HG03469 (cell line): ENCODE measurements around the gene CADM1.

Experiments used
- ATAC-seq: cut with Tn5 transposase; IDR thresholded peaks from one replicate; pipeline ENCODE4 v1.9.1; 2021; ENCODE audit warnings: mild to moderate bottlenecking, moderate library complexity, moderate number of reproducible peaks; ENCODE audit not compliant: unreplicated experiment

The CADM1 gene

GRCh38 chr11:115409116-115409670, 95.0 kb downstream of the CADM1 start:
- no peak for ATAC-seq

GRCh38 chr11:115408036-115408921, 95.9 kb downstream of the CADM1 start:
- no peak for ATAC-seq

GRCh38 chr11:115407496-115407895, 96.7 kb downstream of the CADM1 start:
- ATAC-seq: no peak

GRCh38 chr11:115406404-115406803, 97.8 kb downstream of the CADM1 start:
- ATAC-seq: no peak

- ATAC-seq: no peak
Observed at GRCh38 chr11:115398333-115399080, 105.7 kb downstream of the CADM1 start.

- no peak for ATAC-seq
Observed at GRCh38 chr11:115396533-115396932, 107.7 kb downstream of the CADM1 start.

DNA sequence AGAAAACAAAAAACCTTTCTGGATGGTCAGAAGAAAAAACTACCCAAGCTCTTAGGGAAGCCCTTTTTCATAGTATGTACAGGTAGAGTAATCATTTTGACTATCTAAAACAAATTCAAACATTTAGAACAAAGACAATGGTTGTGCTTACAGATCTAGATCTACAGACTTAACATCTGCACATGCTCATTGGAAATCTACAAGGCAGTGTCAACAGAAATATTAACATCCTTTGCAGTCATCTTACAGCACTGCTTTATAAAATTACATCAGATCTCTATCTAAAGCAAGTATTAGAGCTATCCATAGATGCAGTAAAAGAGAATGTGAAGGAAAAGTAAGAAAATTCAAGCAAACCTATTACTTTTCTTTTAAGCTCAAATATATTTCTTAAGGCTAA, 110.3 kb downstream of the CADM1 start:
- no peak for ATAC-seq

- ATAC-seq: no peak
Observed at GRCh38 chr11:115391598-115391997, 112.6 kb downstream of the CADM1 start.

GRCh38 chr11:115391160-115391559, 113.1 kb downstream of the CADM1 start:
- no peak for ATAC-seq

DNA sequence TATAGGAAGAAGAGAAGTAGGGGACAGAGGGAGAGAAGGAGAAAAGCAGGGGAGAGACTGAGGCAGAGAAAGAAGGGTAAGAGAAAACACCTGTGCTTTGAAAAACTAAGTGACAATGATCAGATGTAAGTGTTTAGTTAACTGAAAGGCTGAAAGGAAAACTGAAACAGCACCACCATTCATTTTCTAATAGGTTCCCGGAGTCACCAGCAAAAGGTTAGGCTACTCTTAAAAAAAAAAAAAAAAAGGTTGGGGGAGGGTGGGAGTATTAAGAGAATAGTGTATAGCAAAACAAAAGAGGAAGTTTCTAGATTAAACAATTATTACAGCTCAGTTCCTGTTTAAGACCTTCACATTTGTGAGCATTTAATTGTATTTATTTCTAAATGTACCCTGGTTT, 113.8 kb downstream of the CADM1 start:
- no peak for ATAC-seq

GRCh38 chr11:115389790-115390189, 114.4 kb downstream of the CADM1 start:
- ATAC-seq: no peak

GRCh38 chr11:115385226-115385625, 119.0 kb downstream of the CADM1 start:
- ATAC-seq: no peak

GRCh38 chr11:115384236-115384635, 120.0 kb downstream of the CADM1 start:
- no peak for ATAC-seq

DNA sequence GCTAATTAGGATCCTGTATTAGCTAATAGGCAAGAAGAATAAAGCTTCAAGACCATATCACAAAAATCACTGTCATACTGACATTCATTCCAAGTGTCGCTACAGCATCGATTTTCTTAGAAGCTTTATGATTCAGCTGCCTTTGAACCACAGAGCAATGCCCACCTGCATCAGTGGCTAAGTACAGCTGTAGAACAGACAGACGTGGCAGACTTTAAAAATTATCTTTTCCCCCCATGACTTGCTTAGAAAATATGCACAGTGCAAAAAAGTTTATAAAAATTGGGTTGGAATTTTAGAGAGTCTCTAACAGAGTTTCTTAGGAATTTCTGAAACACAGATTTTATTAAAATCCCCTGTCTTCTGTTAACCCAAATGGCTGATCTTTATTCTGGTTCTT, 120.8 kb downstream of the CADM1 start:
- no peak for ATAC-seq

DNA sequence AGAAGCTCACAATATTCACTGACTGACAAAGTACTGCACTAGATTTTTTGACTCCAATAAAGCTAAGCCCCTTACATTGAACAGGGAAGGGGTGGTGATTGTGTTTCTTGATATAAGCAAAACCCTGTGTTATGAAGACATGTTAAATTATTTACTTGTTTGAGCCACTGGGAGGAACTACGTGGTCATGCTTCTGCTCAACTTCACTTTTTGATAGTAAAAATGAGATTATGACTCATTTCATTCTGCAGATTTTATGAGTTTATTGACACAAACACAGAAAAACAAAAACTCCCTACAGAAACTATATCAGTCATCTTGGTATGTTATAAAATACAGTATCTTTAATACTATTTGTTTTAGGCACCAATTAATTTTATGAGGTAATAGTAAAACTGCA, 124.7 kb downstream of the CADM1 start:
- no peak for ATAC-seq

DNA sequence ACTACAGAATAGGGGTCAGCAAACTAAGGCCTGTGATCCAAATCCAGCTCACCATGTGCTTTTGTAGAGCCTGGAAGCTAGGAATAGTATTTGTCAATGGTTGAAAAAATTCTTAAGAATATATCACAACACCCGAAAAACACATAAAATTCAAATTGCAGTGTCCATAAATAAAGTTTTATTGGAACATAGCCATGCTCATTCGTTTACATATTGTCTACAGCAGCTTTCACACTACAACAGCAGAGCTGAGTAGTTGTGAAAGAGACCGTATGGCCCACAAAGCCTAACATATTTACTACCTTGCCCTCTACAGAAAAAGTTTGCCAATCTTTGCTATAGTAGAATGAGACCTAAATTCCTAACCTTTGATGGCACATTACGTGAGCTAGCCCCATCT, 125.7 kb downstream of the CADM1 start:
- ATAC-seq: no peak

DNA sequence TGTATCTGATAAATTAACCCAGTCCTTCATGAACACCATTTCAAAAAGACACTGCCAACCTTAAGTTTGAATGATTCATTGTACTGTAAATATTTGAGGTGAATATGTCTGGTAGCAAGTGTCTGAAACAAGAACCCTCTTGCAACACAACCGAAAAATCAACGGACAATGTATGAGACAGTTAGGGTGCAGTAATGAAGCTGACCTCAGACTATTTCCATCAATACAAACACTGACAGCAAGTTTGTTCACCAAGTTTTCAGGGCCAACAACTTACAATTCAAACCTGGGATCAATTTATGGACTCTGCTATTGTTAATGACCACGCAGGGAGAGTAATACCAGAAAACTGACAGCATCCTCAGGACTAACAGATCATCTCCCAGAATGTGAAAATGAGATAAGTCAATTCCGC, 126.3 kb downstream of the CADM1 start:
- ATAC-seq: no peak

DNA sequence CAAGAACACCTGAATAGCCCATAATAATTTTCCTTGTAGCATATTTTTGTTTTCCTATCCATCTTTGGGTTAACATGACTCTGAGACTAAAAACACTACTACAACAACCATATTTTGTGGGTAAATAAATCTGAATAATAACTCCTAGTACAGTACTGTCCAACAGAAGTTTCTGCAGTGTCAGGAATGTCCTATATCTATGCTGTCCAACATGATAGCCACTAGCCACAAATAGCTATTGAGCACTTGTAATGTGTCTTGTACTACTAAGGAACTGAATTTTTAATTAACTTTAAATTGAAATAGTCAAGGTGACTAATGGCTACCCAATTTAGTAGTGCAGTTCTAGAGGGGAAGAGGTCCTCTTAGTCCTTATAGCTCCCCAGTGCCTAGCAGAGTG, 135.6 kb downstream of the CADM1 start:
- ATAC-seq: no peak

- ATAC-seq: no peak
Observed at GRCh38 chr11:115366826-115367225, 137.4 kb downstream of the CADM1 start.

- no peak for ATAC-seq
Observed at GRCh38 chr11:115365907-115366306, 138.3 kb downstream of the CADM1 start.

- no peak for ATAC-seq
Observed at GRCh38 chr11:115364896-115365295, 139.3 kb downstream of the CADM1 start.

DNA sequence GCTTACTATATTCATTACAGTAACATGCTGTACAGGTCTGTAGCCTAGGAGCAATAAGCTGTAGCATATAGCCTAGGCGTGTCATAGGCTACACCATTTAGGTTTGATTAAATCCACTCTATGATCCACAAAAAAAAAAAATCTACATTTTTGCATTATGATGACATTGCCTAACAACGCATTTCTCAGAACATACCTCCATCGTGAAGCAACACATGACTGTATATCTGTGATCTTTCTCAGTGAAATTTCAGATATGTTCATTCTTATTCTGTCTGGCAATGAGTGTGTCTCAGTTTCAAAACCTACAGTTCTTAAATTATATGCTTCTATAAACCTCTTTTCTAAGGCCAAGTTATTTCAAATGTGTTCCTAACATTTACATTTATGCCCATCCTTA, 140.3 kb downstream of the CADM1 start:
- no peak for ATAC-seq
